ENCODE results near the gene NBPF3. TPM values are rescaled to one million over a fixed set of nuclear protein-coding genes. Genes with fewer than 3 reads are reported as not detected.
A peak's percentile ranks its signal among the peaks of the same experiment; 100 is the strongest.
"Not testable (repeated sequence)": the region's sequence is repeated elsewhere in the genome, so short reads cannot be mapped to it uniquely, and the experiment has no call there.

The NBPF3 gene
- total and polyA plus RNA-seq, 7 donors, result 2.0 to 11.6 (median 4.9) TPM

- 29 to 44% methylated on average over 7 of the region's 7 CpGs for WGBS, 2 donors
- DNase-seq, result no peak
- peak overlapping the region; percentile 59 to 76 (median 67) for H3K27ac ChIP-seq
- H3K9me3 ChIP-seq, result no peaks in the 10 kb centered on the region
- TF ChIP-seq CTCF (IDR thresholded peaks at IDR 0.05) (no peak), POLR2A (IDR thresholded peaks at IDR 0.05) (no peak)
- H3K36me3 ChIP-seq, result no peaks in the 10 kb centered on the region
- H3K27me3 ChIP-seq, result peaks cover 6 to 19% (median 9%) of the 10 kb centered on the region in 3 donors
- peak overlapping the region; percentile 62 to 75 (median 66) for H3K4me3 ChIP-seq
- intact Hi-C loops (cut with DNase I), result no loop called here
- peaks cover 0 to 21% (median 12%) of the 10 kb centered on the region in 4 donors for H3K4me1 ChIP-seq
Observed at GRCh38 chr1:21439345-21439720, 604 bp upstream of the NBPF3 start.

- 24% methylated on average over 21 of the region's 21 CpGs for WGBS, 2 donors
- H3K27ac ChIP-seq, result peak overlapping the region; percentile 59 to 76 (median 67)
Observed at GRCh38 chr1:21440630-21441125, 741 bp downstream of the NBPF3 start.

GRCh38 chr1:21446647-21447046 lies 6.7 kb downstream of the NBPF3 start:
- peaks cover 0 to 12% (median 5%) of the 10 kb centered on the region in 4 donors for H3K4me1 ChIP-seq
- intact Hi-C loops (cut with DNase I); H3K27me3 ChIP-seq; DNase-seq; H3K9me3 ChIP-seq; H3K27ac ChIP-seq; H3K4me3 ChIP-seq: not testable (repeated sequence)
- WGBS, 2 donors, result 92 to 94% methylated on average over 2 of the region's 2 CpGs
- H3K36me3 ChIP-seq, result peaks cover 0 to 12% (median 0%) of the 10 kb centered on the region in 4 donors

More at GRCh38 chr1:21440630-21441125, 741 bp downstream of the NBPF3 start:
- intact Hi-C loops (cut with DNase I); H3K36me3 ChIP-seq; H3K9me3 ChIP-seq; DNase-seq: not testable (repeated sequence)
- Histone ChIP-seq H3K4me1 (peaks cover 0 to 21% (median 12%) of the 10 kb centered on the region in 4 donors), H3K4me3 (peak overlapping the region; percentile 62 to 75 (median 66)), H3K27me3 (peaks cover 6 to 15% (median 9%) of the 10 kb centered on the region in 3 donors)

- Histone ChIP-seq H3K27me3 (no peaks in the 10 kb centered on the region), H3K36me3 (peaks cover 0 to 12% (median 0%) of the 10 kb centered on the region in 4 donors), H3K9me3 (no peaks in the 10 kb centered on the region), H3K4me3 (no peak overlapping the region), H3K27ac (no peak overlapping the region), H3K4me1 (peaks cover 0 to 15% (median 5%) of the 10 kb centered on the region in 4 donors)
- WGBS, 2 donors, result 85 to 86% methylated on average over 5 of the region's 5 CpGs
- no peak for TF ChIP-seq CTCF (IDR thresholded peaks at IDR 0.05)
- TF ChIP-seq POLR2A (IDR thresholded peaks at IDR 0.05), result no peak
- DNase-seq, result no peak
- intact Hi-C loops (cut with DNase I), result no loop called here
Observed at GRCh38 chr1:21447311-21447710, 7.4 kb downstream of the NBPF3 start.

GRCh38 chr1:21449906-21450305 lies 10.0 kb downstream of the NBPF3 start:
- TF ChIP-seq POLR2AphosphoS5 (IDR thresholded peaks at IDR 0.05) (no peak), EP300 (IDR thresholded peaks at IDR 0.05) (no peak), CTCF (IDR thresholded peaks at IDR 0.05) (no peak), POLR2A (IDR thresholded peaks at IDR 0.05) (no peak)
- H3K27ac ChIP-seq, result no peak overlapping the region

GRCh38 chr1:21451212-21451611 lies 11.3 kb downstream of the NBPF3 start:
- no peaks in the 10 kb centered on the region for H3K9me3 ChIP-seq
- H3K4me1 ChIP-seq, result peaks cover 0 to 15% (median 5%) of the 10 kb centered on the region in 4 donors
- TF ChIP-seq POLR2A (IDR thresholded peaks at IDR 0.05), result no peak
- TF ChIP-seq CTCF (IDR thresholded peaks at IDR 0.05), result no peak
- no peak for TF ChIP-seq POLR2AphosphoS5 (IDR thresholded peaks at IDR 0.05)
- no peak for TF ChIP-seq EP300 (IDR thresholded peaks at IDR 0.05)
- DNase-seq, result no peak
- peak overlapping the region in 1 of 4 donors; percentile 32 for H3K27ac ChIP-seq
- peaks cover 0 to under 1% (median 0%) of the 10 kb centered on the region in 4 donors for H3K36me3 ChIP-seq
- intact Hi-C loops (cut with DNase I), result no loop called here
- 75 to 79% methylated on average over 1 of the region's 1 CpG for whole genome bisulfite sequencing, 2 donors
- no peak overlapping the region for H3K4me3 ChIP-seq
- H3K27me3 ChIP-seq, result no peaks in the 10 kb centered on the region

More at GRCh38 chr1:21449906-21450305, 10.0 kb downstream of the NBPF3 start:
- DNase-seq, result no peak
- intact Hi-C loops (cut with DNase I), result no loop called here
- 54 to 84% methylated on average over 1 of the region's 1 CpG for WGBS, 2 donors
- no peaks in the 10 kb centered on the region for H3K27me3 ChIP-seq
- H3K36me3 ChIP-seq, result peaks cover 0 to 12% (median 0%) of the 10 kb centered on the region in 4 donors
- no peak overlapping the region for H3K4me3 ChIP-seq
- peaks cover 0 to 15% (median 5%) of the 10 kb centered on the region in 4 donors for H3K4me1 ChIP-seq
- no peaks in the 10 kb centered on the region for H3K9me3 ChIP-seq
